Measurements from ENCODE around the gene TPP2. TPM values are rescaled to one million over a fixed set of nuclear protein-coding genes. Genes with fewer than 3 reads are reported as not detected.

The TPP2 gene
- total and polyA plus RNA-seq, 10 donors: 19.5 to 95.5 (median 55.1) TPM

- H3K4me1 ChIP-seq: no peaks in the 10 kb centered on the region
- intact Hi-C loops (cut with DNase I; ENCODE audit: low total_unique reads): no loop called here
- TF ChIP-seq POLR2A (IDR thresholded peaks at IDR 0.05) (no peak), CTCF (IDR thresholded peaks at IDR 0.05 in 8 of 11, conservative IDR thresholded peaks at IDR 0.05 in 3 of 11) (no peak), POLR2AphosphoS5 (IDR thresholded peaks at IDR 0.05) (no peak)
- no peak overlapping the region for H3K4me3 ChIP-seq
- WGBS, 5 donors: 74 to 89% (median 86%) methylated on average over 9 of the region's 9 CpGs
- H3K9me3 ChIP-seq: peaks cover 0 to 15% (median 11%) of the 10 kb centered on the region in 8 donors
- H3K36me3 ChIP-seq: no peaks in the 10 kb centered on the region
- no peak overlapping the region for H3K27ac ChIP-seq
- peaks cover 0 to 16% (median 0%) of the 10 kb centered on the region in 7 donors for H3K27me3 ChIP-seq (replicated peaks in 1 of 7)
- DNase-seq: no peak
Measured at GRCh38 chr13:102710261-102710679, 113.5 kb downstream of the TPP2 start.

- intact Hi-C loops (cut with DNase I; ENCODE audit: low total_unique reads): no loop called here
- no peak overlapping the region for H3K4me3 ChIP-seq
- TF ChIP-seq CTCF (IDR thresholded peaks at IDR 0.05 in 8 of 11, conservative IDR thresholded peaks at IDR 0.05 in 3 of 11) (no peak), POLR2A (IDR thresholded peaks at IDR 0.05) (no peak), POLR2AphosphoS5 (IDR thresholded peaks at IDR 0.05) (no peak)
- H3K4me1 ChIP-seq: no peaks in the 10 kb centered on the region
- no peak for DNase-seq
- H3K9me3 ChIP-seq: no peaks in the 10 kb centered on the region
- H3K36me3 ChIP-seq: no peaks in the 10 kb centered on the region
- 42 to 77% (median 57%) methylated on average over 1 of the region's 1 CpG for WGBS, 5 donors
- H3K27ac ChIP-seq: no peak overlapping the region
- peaks cover 0 to 7% (median 0%) of the 10 kb centered on the region in 7 donors for H3K27me3 ChIP-seq (replicated peaks in 1 of 7)
Measured at GRCh38 chr13:102715447-102715846, 118.7 kb downstream of the TPP2 start.

GRCh38 chr13:102718746-102719145 lies 122.0 kb downstream of the TPP2 start:
- WGBS, 5 donors: 73 to 89% (median 83%) methylated on average over 2 of the region's 2 CpGs

GRCh38 chr13:102721800-102722231 lies 125.0 kb downstream of the TPP2 start:
- Histone ChIP-seq H3K36me3 (no peaks in the 10 kb centered on the region), H3K9me3 (peaks cover 0 to under 1% (median 0%) of the 10 kb centered on the region in 8 donors), H3K27me3 (replicated peaks in 1 of 7) (peaks cover 0 to 5% (median 0%) of the 10 kb centered on the region in 7 donors), H3K27ac (no peak overlapping the region), H3K4me1 (no peaks in the 10 kb centered on the region), H3K4me3 (no peak overlapping the region)
- intact Hi-C loops (cut with DNase I; ENCODE audit: low total_unique reads): no loop called here
- TF ChIP-seq POLR2AphosphoS5 (IDR thresholded peaks at IDR 0.05) (no peak), CTCF (IDR thresholded peaks at IDR 0.05 in 8 of 11, conservative IDR thresholded peaks at IDR 0.05 in 3 of 11) (no peak), POLR2A (IDR thresholded peaks at IDR 0.05) (no peak)
- 31 to 93% (median 53%) methylated on average over 1 of the region's 1 CpG for whole genome bisulfite sequencing, 5 donors
- DNase-seq: no peak

More at GRCh38 chr13:102718746-102719145, 122.0 kb downstream of the TPP2 start:
- intact Hi-C loops (cut with DNase I; ENCODE audit: low total_unique reads): no loop called here
- DNase-seq: no peak
- Histone ChIP-seq H3K4me3 (no peak overlapping the region), H3K9me3 (no peaks in the 10 kb centered on the region), H3K27me3 (replicated peaks in 1 of 7) (peaks cover 0 to 6% (median 0%) of the 10 kb centered on the region in 7 donors), H3K36me3 (no peaks in the 10 kb centered on the region), H3K27ac (no peak overlapping the region), H3K4me1 (no peaks in the 10 kb centered on the region)
- TF ChIP-seq POLR2AphosphoS5 (IDR thresholded peaks at IDR 0.05) (no peak), CTCF (IDR thresholded peaks at IDR 0.05 in 8 of 11, conservative IDR thresholded peaks at IDR 0.05 in 3 of 11) (no peak)
